ENCODE measurements around the gene HNF1B. TPM values are rescaled to one million over a fixed set of nuclear protein-coding genes. Genes with fewer than 3 reads are reported as not detected.
"Not testable (repeated sequence)": the region's sequence is repeated elsewhere in the genome, so short reads cannot be mapped to it uniquely, and the experiment has no call there.

HNF1B gene
- polyA plus RNA-seq, 1 experiment: not detected

DNA sequence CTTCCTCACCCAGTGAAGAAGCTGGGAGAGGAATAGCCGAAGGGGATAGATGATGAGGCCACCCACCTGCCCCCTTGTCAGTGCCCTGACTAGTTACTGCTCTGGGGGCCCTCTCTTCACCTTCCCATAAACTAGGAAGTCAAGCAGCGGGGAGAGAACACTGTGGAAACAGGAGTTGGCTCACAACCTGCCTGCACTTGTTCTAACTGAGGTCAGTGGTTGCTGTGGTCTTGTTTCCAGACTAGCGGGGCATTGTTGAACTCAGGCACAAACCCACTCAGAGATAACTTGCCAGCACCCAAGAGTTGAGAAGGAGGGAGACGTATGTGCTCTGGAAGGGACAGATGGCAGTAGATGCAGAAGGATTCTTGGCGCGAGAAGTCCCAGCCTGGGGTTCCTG, 53.1 kb downstream of the HNF1B start:
- Histone ChIP-seq H3K27me3 (ENCODE audit: control insufficient read depth, insufficient read depth, low read length) (peaks cover 2% of the 10 kb centered on the region), H3K9me3 (ENCODE audit: control insufficient read depth, insufficient read depth, low read length) (peaks cover 5% of the 10 kb centered on the region)
- CTCF ChIA-PET: no interaction called here

DNA sequence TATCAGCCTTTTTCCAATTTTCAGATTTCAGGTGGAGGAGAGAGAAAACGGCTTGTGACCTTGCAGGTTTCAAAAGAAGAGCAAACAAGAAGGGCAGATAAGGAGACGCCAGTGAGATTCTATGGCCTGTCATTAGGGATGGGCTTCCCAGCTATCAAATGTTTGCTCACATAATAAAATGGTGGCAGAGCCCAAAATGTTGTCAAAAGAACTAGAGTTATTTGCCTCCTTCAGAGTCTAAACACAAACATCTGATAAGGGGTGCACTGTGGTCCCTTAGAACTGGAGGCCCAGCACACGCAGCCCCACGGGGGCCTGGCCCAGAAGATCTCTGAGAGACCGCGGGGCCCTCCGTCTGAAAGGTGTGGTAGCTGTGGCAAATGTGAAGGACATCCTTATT, 55.5 kb downstream of the HNF1B start:
- DNase-seq (ENCODE audit: low read depth, low spot score): no peak
- H3K9me3 ChIP-seq (ENCODE audit: control insufficient read depth, insufficient read depth, low read length): no peaks in the 10 kb centered on the region
- ChIA-PET POLR2A (no interaction called here), CTCF (no interaction called here)
- H3K27ac ChIP-seq (ENCODE audit: low read depth, low read length): no peak overlapping the region
- TF ChIP-seq, protein P1, sequence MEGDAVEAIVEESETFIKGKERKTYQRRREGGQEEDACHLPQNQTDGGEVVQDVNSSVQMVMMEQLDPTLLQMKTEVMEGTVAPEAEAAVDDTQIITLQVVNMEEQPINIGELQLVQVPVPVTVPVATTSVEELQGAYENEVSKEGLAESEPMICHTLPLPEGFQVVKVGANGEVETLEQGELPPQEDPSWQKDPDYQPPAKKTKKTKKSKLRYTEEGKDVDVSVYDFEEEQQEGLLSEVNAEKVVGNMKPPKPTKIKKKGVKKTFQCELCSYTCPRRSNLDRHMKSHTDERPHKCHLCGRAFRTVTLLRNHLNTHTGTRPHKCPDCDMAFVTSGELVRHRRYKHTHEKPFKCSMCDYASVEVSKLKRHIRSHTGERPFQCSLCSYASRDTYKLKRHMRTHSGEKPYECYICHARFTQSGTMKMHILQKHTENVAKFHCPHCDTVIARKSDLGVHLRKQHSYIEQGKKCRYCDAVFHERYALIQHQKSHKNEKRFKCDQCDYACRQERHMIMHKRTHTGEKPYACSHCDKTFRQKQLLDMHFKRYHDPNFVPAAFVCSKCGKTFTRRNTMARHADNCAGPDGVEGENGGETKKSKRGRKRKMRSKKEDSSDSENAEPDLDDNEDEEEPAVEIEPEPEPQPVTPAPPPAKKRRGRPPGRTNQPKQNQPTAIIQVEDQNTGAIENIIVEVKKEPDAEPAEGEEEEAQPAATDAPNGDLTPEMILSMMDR (IDR thresholded peaks at IDR 0.05; ENCODE audit: low read depth, low read length): no peak
- no peak overlapping the region for H3K4me3 ChIP-seq (ENCODE audit: low read depth, low read length)
- H3K27me3 ChIP-seq (ENCODE audit: control insufficient read depth, insufficient read depth, low read length): peaks cover 2% of the 10 kb centered on the region

More for the DNA sequence above, 53.1 kb downstream of the HNF1B start:
- no peak for DNase-seq (ENCODE audit: low read depth, low spot score)
- Histone ChIP-seq H3K27ac (ENCODE audit: low read depth, low read length) (no peak overlapping the region), H3K4me3 (ENCODE audit: low read depth, low read length) (no peak overlapping the region)
- TF ChIP-seq, protein P1 (IDR thresholded peaks at IDR 0.05; ENCODE audit: low read depth, low read length): no peak
- POLR2A ChIA-PET: no interaction called here

DNA sequence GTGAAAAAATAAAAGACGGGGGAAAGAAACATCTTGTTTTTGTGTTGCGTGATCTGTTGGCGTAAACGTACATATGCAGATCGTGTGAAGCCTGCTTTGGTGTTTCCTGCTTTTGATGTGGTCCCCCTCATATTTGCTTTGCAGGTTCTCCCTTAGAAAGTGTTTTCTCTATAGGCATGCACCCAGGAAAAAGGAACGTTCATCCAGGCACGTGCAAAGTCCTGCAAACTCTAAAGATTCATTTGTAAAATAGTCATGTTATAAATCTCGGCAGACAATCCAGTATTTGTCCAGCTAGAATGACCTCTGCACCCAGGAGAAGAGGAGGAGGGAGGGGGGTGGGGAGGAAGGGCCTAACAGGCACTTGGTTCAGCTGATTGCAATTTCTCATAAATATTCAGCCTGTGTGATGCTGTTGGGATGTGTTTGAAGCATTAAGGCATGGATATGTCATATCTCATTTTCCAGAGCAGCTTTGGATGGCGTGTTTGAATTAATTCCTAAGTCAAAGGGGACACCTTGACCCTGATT, 61.3 kb downstream of the HNF1B start:
- no peaks in the 10 kb centered on the region for H3K27me3 ChIP-seq (ENCODE audit: control insufficient read depth, insufficient read depth, low read length)
- POLR2A ChIA-PET: no interaction called here
- H3K4me3 ChIP-seq (ENCODE audit: low read depth, low read length): no peak overlapping the region
- CTCF ChIA-PET: no interaction called here
- TF ChIP-seq, protein P1 (IDR thresholded peaks at IDR 0.05; ENCODE audit: low read depth, low read length): no peak
- H3K9me3 ChIP-seq (ENCODE audit: control insufficient read depth, insufficient read depth, low read length): no peaks in the 10 kb centered on the region
- DNase-seq (ENCODE audit: low read depth, low spot score): no peak
- H3K27ac ChIP-seq (ENCODE audit: low read depth, low read length): no peak overlapping the region

DNA sequence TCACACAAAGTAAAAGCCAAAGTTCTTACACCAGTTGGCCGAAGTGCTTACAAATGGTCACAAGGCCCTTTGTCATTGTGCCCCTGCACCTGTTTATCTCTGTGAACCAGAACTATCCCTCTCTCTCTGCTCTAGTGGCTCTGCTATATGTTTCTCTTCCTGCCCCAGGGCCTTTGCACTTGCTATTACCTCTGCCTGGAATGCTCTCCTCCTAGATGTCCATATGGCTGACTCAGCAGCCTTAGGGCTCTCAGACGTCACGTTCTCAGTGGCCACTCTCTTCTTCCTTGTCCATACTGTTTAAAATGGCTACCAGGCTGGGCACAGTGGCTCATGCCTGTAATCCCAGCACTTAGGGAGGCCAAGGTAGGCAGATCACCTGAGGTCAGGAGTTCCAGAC, 62.9 kb downstream of the HNF1B start:
- H3K4me3 ChIP-seq (ENCODE audit: low read depth, low read length): no peak overlapping the region
- no peak overlapping the region for H3K27ac ChIP-seq (ENCODE audit: low read depth, low read length)
- no peak for DNase-seq (ENCODE audit: low read depth, low spot score)
- TF ChIP-seq, protein P1 (IDR thresholded peaks at IDR 0.05; ENCODE audit: low read depth, low read length): no peak
- H3K9me3 ChIP-seq (ENCODE audit: control insufficient read depth, insufficient read depth, low read length): no peaks in the 10 kb centered on the region
- peaks cover 2% of the 10 kb centered on the region for H3K27me3 ChIP-seq (ENCODE audit: control insufficient read depth, insufficient read depth, low read length)
- ChIA-PET POLR2A (no interaction called here), CTCF (interaction anchor here (0.5 kb wide), 1 partner anchor 10 kb away, joined by 3 read pairs; no protein-coding TSS in a partner anchor)

DNA sequence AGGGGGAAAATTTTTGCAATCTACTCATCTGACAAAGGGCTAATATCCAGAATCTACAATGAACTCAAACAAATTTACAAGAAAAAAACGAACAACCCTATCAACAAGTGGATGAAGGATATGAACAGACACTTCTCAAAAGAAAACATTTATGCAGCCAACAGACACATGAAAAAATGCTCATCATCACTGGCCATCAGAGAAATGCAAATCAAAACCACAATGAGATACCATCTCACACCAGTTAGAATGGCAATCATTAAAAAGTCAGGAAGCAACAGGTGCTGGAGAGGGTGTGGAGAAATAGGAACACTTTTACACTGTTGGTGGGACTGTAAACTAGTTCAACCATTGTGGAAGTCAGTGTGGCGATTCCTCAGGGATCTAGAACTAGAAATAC, 64.9 kb downstream of the HNF1B start:
- DNase-seq (ENCODE audit: low read depth, low spot score); CTCF ChIA-PET; H3K9me3 ChIP-seq (ENCODE audit: control insufficient read depth, insufficient read depth, low read length); H3K27ac ChIP-seq (ENCODE audit: low read depth, low read length); H3K27me3 ChIP-seq (ENCODE audit: control insufficient read depth, insufficient read depth, low read length); H3K4me3 ChIP-seq (ENCODE audit: low read depth, low read length); POLR2A ChIA-PET: not testable (repeated sequence)

DNA sequence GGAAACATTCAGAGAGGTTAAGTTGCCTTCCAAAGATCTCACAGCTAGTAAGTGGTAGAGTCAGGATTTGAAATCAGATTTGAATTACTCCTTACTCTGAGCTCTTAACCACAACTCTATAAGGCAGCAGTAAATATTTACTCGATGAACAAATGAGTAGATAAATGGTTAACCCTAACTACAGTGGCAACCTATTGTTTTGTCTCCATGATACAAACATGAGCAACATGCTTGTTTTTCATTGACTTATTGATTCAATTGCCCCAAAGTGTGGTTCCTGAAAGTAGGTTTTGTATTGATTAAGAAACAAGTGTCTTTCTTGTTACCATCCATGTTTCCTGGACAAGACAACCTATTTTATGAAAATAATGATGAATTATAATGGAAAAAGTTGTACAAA, 66.8 kb downstream of the HNF1B start:
- no peak overlapping the region for H3K27ac ChIP-seq (ENCODE audit: low read depth, low read length)
- POLR2A ChIA-PET: no interaction called here
- TF ChIP-seq, protein P1 (IDR thresholded peaks at IDR 0.05; ENCODE audit: low read depth, low read length): no peak

More for the DNA sequence above, 66.8 kb downstream of the HNF1B start:
- CTCF ChIA-PET: no interaction called here
- Histone ChIP-seq H3K9me3 (ENCODE audit: control insufficient read depth, insufficient read depth, low read length) (no peaks in the 10 kb centered on the region), H3K27me3 (ENCODE audit: control insufficient read depth, insufficient read depth, low read length) (peaks cover 2% of the 10 kb centered on the region), H3K4me3 (ENCODE audit: low read depth, low read length) (no peak overlapping the region)
- no peak for DNase-seq (ENCODE audit: low read depth, low spot score)

Measured in AG04450 (cell line).